HepG2 (cell line): Measurements from ENCODE around the gene PBLD. TPM values are rescaled to one million over a fixed set of nuclear protein-coding genes. Genes with fewer than 3 reads are reported as not detected.

Source experiments
- ATAC-seq: fragments of 200-7000 bp; cut with Tn5 transposase; 3 replicates; pipeline ENCODE4 v1.9.1; 2020; ENCODE audit warnings: mild to moderate bottlenecking, moderate library complexity
- BruUV-seq: library from RNA; stranded (reverse); fragments of 400-500 nt; replicated peaks from 2 replicates; lab custom pipeline; 2021; lab: Mats Ljungman, UMichigan
- CTCF ChIA-PET: fragments of 300-600 bp; formaldehyde crosslinking; extraction: SDS; loops from one replicate; lab custom pipeline; 2021; ENCODE audit warnings: low total read pairs, inconsistent platforms, low intra/inter-chr PET ratio; lab: Yijun Ruan, JAX
- POLR2A ChIA-PET: fragments of 350-600 bp; sonication (Branson Sonifier 250); formaldehyde crosslinking; loops from one replicate; lab custom pipeline; 2020; ENCODE audit warnings: antibody characterized with exemption, inconsistent platforms; lab: Yijun Ruan, JAX
- DNase-seq: peaks from one replicate; pipeline ENCODE4 v3.0.0-alpha.2; 2015; ENCODE audit warnings: low spot score
- FAIRE-seq: peaks from 3 replicates; lab custom pipeline; 2011; peaks lifted over from hg19 to GRCh38; lab: Jason Lieb, UNC
- H2AFZ ChIP-seq: one replicate; pipeline ENCODE4 v1.6.1; 2011; ENCODE audit warnings: low read length, inconsistent platforms
- H3K27ac ChIP-seq: fragments of 300-600 bp; 3 replicates; pipeline ENCODE4 v1.8.0; 2011; ENCODE audit warnings: mixed run types, mild to moderate bottlenecking, mixed read lengths, low read length, inconsistent platforms; ENCODE audit not compliant: insufficient read depth; ENCODE audit errors: extremely low read length
- H3K27me3 ChIP-seq, 2 experiments: fragments of 200-600 bp in 1 of 2; 2 replicates in 1 of 2; 3 replicates in 1 of 2; pipeline versions ENCODE4 v1.6.0 to v1.8.0; 2011; ENCODE audit warnings: low read length in 2 of 2, mild to moderate bottlenecking in 2 of 2, moderate library complexity in 2 of 2, inconsistent platforms in 1 of 2; ENCODE audit not compliant: insufficient read depth in 2 of 2, control insufficient read depth in 1 of 2
- H3K36me3 ChIP-seq, 2 experiments: fragments of 200-600 bp in 1 of 2; replicated peaks in 1 of 2; 2 replicates in 1 of 2; 3 replicates in 1 of 2; pipeline versions ENCODE4 v1.5.1 to v1.8.0; 2011; ENCODE audit warnings: low read length in 2 of 2, inconsistent platforms in 1 of 2; ENCODE audit not compliant: insufficient read depth in 2 of 2, control insufficient read depth in 1 of 2
- H3K4me1 ChIP-seq: 2 replicates; pipeline ENCODE4 v1.5.1; 2012; ENCODE audit warnings: low read length, inconsistent platforms; ENCODE audit not compliant: insufficient read depth
- H3K4me2 ChIP-seq: 2 replicates; pipeline ENCODE4 v1.6.0; 2011; ENCODE audit warnings: low read depth, low read length, inconsistent platforms
- H3K4me3 ChIP-seq, 3 experiments: fragments of 200-600 bp in 1 of 3; sonication (generic), shearing (Covaris generic) in 1 of 3; replicated peaks in 1 of 3; 2 replicates each; pipeline ENCODE4 v1.5.1; 2011 to 2016; ENCODE audit warnings: low read length in 3 of 3, inconsistent platforms in 2 of 3, low read depth in 2 of 3, mild to moderate bottlenecking in 2 of 3, control low read depth in 1 of 3, mixed read lengths in 1 of 3; ENCODE audit not compliant: insufficient read depth in 1 of 3
- H3K79me2 ChIP-seq: one replicate; pipeline ENCODE4 v1.6.1; 2011; ENCODE audit warnings: low read length, inconsistent platforms; ENCODE audit not compliant: insufficient read depth
- H3K9ac ChIP-seq: 2 replicates; pipeline ENCODE4 v1.6.0; 2011; ENCODE audit warnings: mild to moderate bottlenecking, low read depth, low read length, inconsistent platforms; ENCODE audit not compliant: insufficient read depth
- H3K9me3 ChIP-seq: 2 replicates; pipeline ENCODE4 v1.5.1; 2012; ENCODE audit warnings: mild to moderate bottlenecking, low read length
- H4K20me1 ChIP-seq: 2 replicates; pipeline ENCODE4 v1.6.0; 2011; ENCODE audit warnings: inconsistent platforms, mild to moderate bottlenecking, low read length, moderate library complexity; ENCODE audit not compliant: insufficient read depth
- CAMTA2 ChIP-seq: sonication (generic); formaldehyde crosslinking; IDR thresholded peaks from 2 replicates; pipeline ENCODE4 v1.4.0; 2020; ENCODE audit warnings: mild to moderate bottlenecking, missing genetic modification reagents, borderline replicate concordance
- CBX2 ChIP-seq, 2 experiments: fragments of 200-600 bp in 1 of 2; sonication (generic); formaldehyde crosslinking in 1 of 2; IDR thresholded peaks; 2 replicates each; pipeline versions ENCODE4 v1.7.0 to v1.8.1; 2018 to 2022; ENCODE audit warnings: low read depth in 2 of 2, low read length in 1 of 2, mild to moderate bottlenecking in 1 of 2, missing genetic modification reagents in 1 of 2
- CBX5 ChIP-seq: sonication (generic); formaldehyde crosslinking; IDR thresholded peaks from 2 replicates; pipeline ENCODE4 v1.4.0; 2020; ENCODE audit warnings: missing genetic modification reagents, borderline replicate concordance
- CHD2 ChIP-seq: IDR thresholded peaks from 2 replicates; pipeline ENCODE4 v1.6.1; 2011; ENCODE audit warnings: low read depth, low read length, improper control_type of control experiment
- FOXM1 ChIP-seq: sonication (generic); formaldehyde crosslinking; IDR thresholded peaks from 2 replicates; pipeline ENCODE4 v1.5.0; 2020; ENCODE audit warnings: missing genetic modification reagents
- HCFC1 ChIP-seq: fragments of 150-350 bp; IDR thresholded peaks from 2 replicates; pipeline ENCODE4 v1.6.1; 2014; ENCODE audit warnings: low read depth, low read length
- KAT8 ChIP-seq: IDR thresholded peaks from 2 replicates; pipeline ENCODE4 v1.6.1; 2016; ENCODE audit warnings: missing genetic modification reagents, missing compliant biosample characterization
- RBFOX2 ChIP-seq: fragments of 200-400 bp; formaldehyde crosslinking; IDR thresholded peaks from 2 replicates; pipeline ENCODE4 v1.6.1; 2017; ENCODE audit warnings: low read depth, mild to moderate bottlenecking, low read length
- THAP9 ChIP-seq: sonication (generic); formaldehyde crosslinking; IDR thresholded peaks from 2 replicates; pipeline ENCODE4; 2020; ENCODE audit warnings: missing genetic modification reagents, mild to moderate bottlenecking, borderline replicate concordance
- ZNF138 ChIP-seq: sonication (generic); formaldehyde crosslinking; IDR thresholded peaks from 2 replicates; pipeline ENCODE4 v1.5.0; 2020; ENCODE audit warnings: mild to moderate bottlenecking, low read depth, missing genetic modification reagents
- ZNF235 ChIP-seq: sonication (generic); formaldehyde crosslinking; IDR thresholded peaks from 2 replicates; pipeline ENCODE4 v1.8.1; 2023; ENCODE audit warnings: mild to moderate bottlenecking, missing genetic modification reagents, borderline replicate concordance
- ZNF513 ChIP-seq: sonication (generic); formaldehyde crosslinking; conservative IDR thresholded peaks from 2 replicates; pipeline ENCODE4 v1.5.0; 2020; ENCODE audit warnings: missing genetic modification reagents
- ZSCAN31 ChIP-seq: sonication (generic); formaldehyde crosslinking; IDR thresholded peaks from 2 replicates; pipeline ENCODE4 v1.5.0; 2020; ENCODE audit warnings: low read depth, mild to moderate bottlenecking, missing genetic modification reagents
- WGBS: methylation state at CpG from one replicate; pipeline ENCODE4 v1.1.6; 2017; ENCODE audit warnings: low lambda C conversion rate; 5-methylcytosine and 5-hydroxymethylcytosine counted together
- in situ Hi-C: cut with HindIII; loops from 2 replicates; pipeline ENCODE4 v1.10.0; 2017; ENCODE audit warnings: low pct_unique_long_range_greater_than_20kb; ENCODE audit not compliant: extremely low pct_ligation_motif_present
- intact Hi-C: fragments of 100-400 bp; cut with micrococcal nuclease; formaldehyde crosslinking; loops from one replicate; pipeline ENCODE4 v1.10.0; 2022; ENCODE audit not compliant: unreplicated experiment
- polyA plus RNA-seq, 8 experiments: library from polyadenylated mRNA; depleted of rRNA in 3 of 8; stranded (reverse) in 7 of 8; unstranded in 1 of 8; fragments of >200 nt; fragmentation: Illumina TruSeq in 4 of 8; extraction: Trizol in 4 of 8; gene quantifications; 2 replicates each; pipeline versions ENCODE4 v1.2.1 to v1.2.3, GENCODE V29; 2011 to 2016; ENCODE audit warnings: low read depth in 4 of 8, missing spikeins in 1 of 8, mixed read lengths in 1 of 8; ENCODE audit not compliant: insufficient read depth in 1 of 8
- total RNA-seq, 5 experiments: library from RNA; depleted of rRNA; stranded (reverse); fragments of >200 nt; fragmentation: Illumina TruSeq; extraction: Trizol; gene quantifications; 2 replicates each; pipeline ENCODE4 v1.2.3, GENCODE V29; 2016; ENCODE audit warnings: low read depth in 1 of 5
- TF ChIP-seq, protein P1 (sequence below): sonication (generic); formaldehyde crosslinking; IDR thresholded peaks from 2 replicates; pipeline ENCODE4 v1.5.0; 2020; ENCODE audit warnings: mild to moderate bottlenecking, missing genetic modification reagents

Gene PBLD
- total and polyA plus RNA-seq, 2 of the 13 experiments (the other 11 are each of a cell fraction or from before 2014, with no cell fraction given) = 0.42 to 3.1 TPM

- TF ChIP-seq ZNF513 (CRISPR knock-in tag) (no peak), FOXM1 (CRISPR knock-in tag) (no peak), CBX5 (no peak), HCFC1 (no peak)
- TF ChIP-seq, all 625 proteins: peak for 0
Observed at GRCh38 chr10:68366600-68366999, 33.9 kb upstream of the PBLD start (continued).

GRCh38 chr10:68365611-68366010, 32.9 kb upstream of the PBLD start:
- BruUV-seq = no TSS peak
- no peak overlapping the region for H3K4me2 ChIP-seq
- H3K27ac ChIP-seq = no peak overlapping the region
- no peak overlapping the region for H2AFZ ChIP-seq
- peaks cover 4 to 22% of the 10 kb centered on the region in 2 experiments; a peak in 3 of 5 replicates for H3K36me3 ChIP-seq
- in situ Hi-C loops (no loop called here), intact Hi-C loops (no loop called here)
- no peaks in the 10 kb centered on the region for H4K20me1 ChIP-seq
- POLR2A ChIA-PET = no interaction called here
- H3K27me3 ChIP-seq = no peaks in the 10 kb centered on the region
- ATAC-seq = no peak
- CTCF ChIA-PET = no interaction called here
- TF ChIP-seq ZNF235 (CRISPR knock-in tag) (no peak), CHD2 (no peak), RBFOX2 (no peak), CAMTA2 (CRISPR knock-in tag) (no peak), THAP9 (no peak), ZSCAN31 (CRISPR knock-in tag) (no peak), KAT8 (CRISPR knock-in tag) (no peak), ZNF138 (CRISPR knock-in tag) (no peak), CBX2 (IDR thresholded peaks at IDR 0.05; ENCODE audit: low read depth, low read length) (no peak), CBX2 (CRISPR knock-in tag; IDR thresholded peaks at IDR 0.05; ENCODE audit: low read depth) (no peak)
- TF ChIP-seq, protein P1, sequence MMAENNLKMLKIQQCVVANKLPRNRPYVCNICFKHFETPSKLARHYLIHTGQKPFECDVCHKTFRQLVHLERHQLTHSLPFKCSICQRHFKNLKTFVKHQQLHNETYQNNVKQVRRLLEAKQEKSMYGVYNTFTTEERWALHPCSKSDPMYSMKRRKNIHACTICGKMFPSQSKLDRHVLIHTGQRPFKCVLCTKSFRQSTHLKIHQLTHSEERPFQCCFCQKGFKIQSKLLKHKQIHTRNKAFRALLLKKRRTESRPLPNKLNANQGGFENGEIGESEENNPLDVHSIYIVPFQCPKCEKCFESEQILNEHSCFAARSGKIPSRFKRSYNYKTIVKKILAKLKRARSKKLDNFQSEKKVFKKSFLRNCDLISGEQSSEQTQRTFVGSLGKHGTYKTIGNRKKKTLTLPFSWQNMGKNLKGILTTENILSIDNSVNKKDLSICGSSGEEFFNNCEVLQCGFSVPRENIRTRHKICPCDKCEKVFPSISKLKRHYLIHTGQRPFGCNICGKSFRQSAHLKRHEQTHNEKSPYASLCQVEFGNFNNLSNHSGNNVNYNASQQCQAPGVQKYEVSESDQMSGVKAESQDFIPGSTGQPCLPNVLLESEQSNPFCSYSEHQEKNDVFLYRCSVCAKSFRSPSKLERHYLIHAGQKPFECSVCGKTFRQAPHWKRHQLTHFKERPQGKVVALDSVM = no peak
- H3K9ac ChIP-seq = no peak overlapping the region
- WGBS = 97% methylated on average over 2 of the region's 2 CpGs
- no peaks in the 10 kb centered on the region for H3K9me3 ChIP-seq
- H3K4me1 ChIP-seq = peaks cover 4% of the 10 kb centered on the region; the same call in 1 of the 2 replicates
- H3K79me2 ChIP-seq = no peaks in the 10 kb centered on the region
- H3K4me3 ChIP-seq = no peak overlapping the region
- FAIRE-seq = no peak
- DNase-seq = no peak
